Measurements from ENCODE around the gene RTP3.

GRCh38 chr3:46517016-46517783 is 19.4 kb downstream of the RTP3 start:
- TF ChIP-seq POLR2AphosphoS5 (IDR thresholded peaks at IDR 0.05) (no peak), EP300 (IDR thresholded peaks at IDR 0.05) (no peak), POLR2A (IDR thresholded peaks at IDR 0.05) (no peak)
- TF ChIP-seq, protein P1, sequence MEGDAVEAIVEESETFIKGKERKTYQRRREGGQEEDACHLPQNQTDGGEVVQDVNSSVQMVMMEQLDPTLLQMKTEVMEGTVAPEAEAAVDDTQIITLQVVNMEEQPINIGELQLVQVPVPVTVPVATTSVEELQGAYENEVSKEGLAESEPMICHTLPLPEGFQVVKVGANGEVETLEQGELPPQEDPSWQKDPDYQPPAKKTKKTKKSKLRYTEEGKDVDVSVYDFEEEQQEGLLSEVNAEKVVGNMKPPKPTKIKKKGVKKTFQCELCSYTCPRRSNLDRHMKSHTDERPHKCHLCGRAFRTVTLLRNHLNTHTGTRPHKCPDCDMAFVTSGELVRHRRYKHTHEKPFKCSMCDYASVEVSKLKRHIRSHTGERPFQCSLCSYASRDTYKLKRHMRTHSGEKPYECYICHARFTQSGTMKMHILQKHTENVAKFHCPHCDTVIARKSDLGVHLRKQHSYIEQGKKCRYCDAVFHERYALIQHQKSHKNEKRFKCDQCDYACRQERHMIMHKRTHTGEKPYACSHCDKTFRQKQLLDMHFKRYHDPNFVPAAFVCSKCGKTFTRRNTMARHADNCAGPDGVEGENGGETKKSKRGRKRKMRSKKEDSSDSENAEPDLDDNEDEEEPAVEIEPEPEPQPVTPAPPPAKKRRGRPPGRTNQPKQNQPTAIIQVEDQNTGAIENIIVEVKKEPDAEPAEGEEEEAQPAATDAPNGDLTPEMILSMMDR (IDR thresholded peaks at IDR 0.05): no peak

Data from stomach (tissue), 4 donors.